ENCODE measurements around the gene KBTBD3.
"Not testable (repeated sequence)": the region's sequence is repeated elsewhere in the genome, so short reads cannot be mapped to it uniquely, and the experiment has no call there.

Gene KBTBD3

GRCh38 chr11:106061954-106062949, 14.9 kb downstream of the KBTBD3 start:
- no peak for DNase-seq (ENCODE audit: low read depth)

- DNase-seq (ENCODE audit: low read depth): no peak
These were observed 15.8 kb downstream of the KBTBD3 start for GRCh38 chr11:106061249-106061784.

GRCh38 chr11:106059617-106060016, 17.5 kb downstream of the KBTBD3 start:
- no peak for DNase-seq (ENCODE audit: low read depth)

DNA sequence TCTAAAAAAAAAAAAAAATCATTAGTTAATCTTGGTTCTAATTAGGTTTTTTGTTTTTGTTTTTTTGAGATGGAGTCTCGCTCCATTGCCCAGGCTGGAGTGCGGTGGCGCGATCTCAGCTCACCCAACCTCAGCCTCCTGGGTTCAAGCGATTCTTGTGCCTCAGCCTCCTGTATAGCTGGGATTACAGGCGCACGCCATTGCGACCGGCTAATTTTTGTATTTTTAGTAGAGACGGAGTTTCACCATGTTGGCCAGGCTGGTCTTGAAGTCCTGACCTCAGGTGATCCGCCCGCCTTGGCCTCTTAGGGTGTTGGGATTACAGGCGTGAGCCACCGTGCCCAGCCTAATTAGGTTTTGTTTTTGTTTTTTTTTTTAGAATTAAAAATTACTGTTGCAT, 18.8 kb downstream of the KBTBD3 start:
- DNase-seq (ENCODE audit: low read depth): not testable (repeated sequence)

DNA sequence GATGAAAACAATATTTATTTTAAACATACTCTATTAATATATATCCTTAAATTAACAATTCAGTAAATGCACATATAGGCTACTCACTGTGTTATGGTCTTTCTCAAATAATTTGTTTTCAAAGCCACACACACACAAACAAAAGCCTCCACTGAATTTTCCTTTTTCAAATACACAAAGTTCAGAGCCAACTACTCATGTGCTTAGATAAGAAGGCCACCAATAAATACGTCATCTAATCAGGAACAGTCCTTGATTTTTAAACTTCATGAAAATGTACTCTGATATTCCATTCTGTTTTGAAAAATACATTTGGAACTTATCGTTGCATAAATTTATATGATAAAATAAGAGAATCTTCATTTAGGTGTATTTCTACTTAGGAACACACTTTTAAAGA, 26.0 kb downstream of the KBTBD3 start:
- DNase-seq (ENCODE audit: low read depth): no peak

GRCh38 chr11:106049727-106050476, 27.2 kb downstream of the KBTBD3 start:
- no peak for DNase-seq (ENCODE audit: low read depth)

DNA sequence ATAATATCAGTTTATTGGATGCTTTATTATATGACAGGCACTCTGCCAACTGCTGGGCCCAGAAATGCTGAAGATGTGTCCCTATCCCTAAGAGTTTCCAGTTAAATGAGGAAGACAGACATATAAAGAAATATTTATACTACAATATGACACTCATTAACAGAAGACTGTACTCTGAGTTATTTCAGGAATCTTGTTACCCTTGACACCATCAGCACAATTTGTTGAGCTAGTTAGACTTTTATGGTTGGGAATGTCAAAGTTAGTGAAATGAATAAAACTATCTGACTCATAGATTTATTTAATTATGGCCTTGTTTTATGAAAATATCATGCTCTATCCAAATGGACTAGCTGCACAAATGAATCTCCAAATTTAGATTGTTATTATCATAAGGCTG, 29.5 kb downstream of the KBTBD3 start:
- no peak for DNase-seq (ENCODE audit: low read depth)

- DNase-seq (ENCODE audit: low read depth): no peak
These were observed 33.6 kb downstream of the KBTBD3 start for GRCh38 chr11:106043540-106043939.

DNA sequence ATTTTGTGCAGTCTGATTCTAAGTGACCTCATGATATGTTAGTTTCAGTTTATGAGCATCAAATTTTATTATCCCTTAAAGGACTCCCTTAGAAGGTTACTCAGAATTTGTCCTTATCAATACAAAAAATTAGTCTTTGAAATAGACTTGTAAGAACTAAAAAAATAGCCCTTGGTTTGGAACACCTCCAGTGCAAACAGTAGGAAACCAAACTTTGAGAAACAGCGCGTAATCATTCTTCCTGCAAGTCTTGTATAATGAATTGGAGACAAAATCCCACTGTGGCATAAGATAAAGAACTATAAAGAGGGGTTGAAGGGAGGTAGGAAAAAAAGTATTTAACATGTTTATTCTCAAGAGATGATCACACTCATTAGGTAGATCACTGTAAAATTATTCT, 44.3 kb downstream of the KBTBD3 start:
- DNase-seq (ENCODE audit: low read depth): no peak

DNA sequence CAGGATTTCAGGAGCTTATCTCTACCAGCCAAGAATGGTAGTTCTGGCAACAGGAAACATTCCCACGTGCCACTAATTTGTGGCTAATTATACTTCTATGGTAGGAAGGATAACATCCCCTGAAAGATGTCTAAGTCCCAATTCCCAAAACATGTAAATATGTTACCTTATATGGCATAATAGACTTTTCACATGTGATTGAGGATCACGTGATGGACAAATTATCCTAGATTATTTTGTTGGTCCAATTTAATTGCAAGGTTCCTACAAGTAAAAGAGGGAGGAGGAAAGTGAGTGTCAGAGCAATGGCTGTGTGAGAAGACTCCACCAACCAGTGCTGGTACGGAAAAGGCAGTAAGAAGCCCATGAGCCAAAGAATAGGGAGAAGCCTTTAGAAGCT, 45.2 kb downstream of the KBTBD3 start:
- no peak for DNase-seq (ENCODE audit: low read depth)

- no peak for DNase-seq (ENCODE audit: low read depth)
These were observed 45.8 kb downstream of the KBTBD3 start for GRCh38 chr11:106031202-106031810.

- no peak for DNase-seq (ENCODE audit: low read depth)
These were observed 46.5 kb downstream of the KBTBD3 start for GRCh38 chr11:106030609-106031008.

DNA sequence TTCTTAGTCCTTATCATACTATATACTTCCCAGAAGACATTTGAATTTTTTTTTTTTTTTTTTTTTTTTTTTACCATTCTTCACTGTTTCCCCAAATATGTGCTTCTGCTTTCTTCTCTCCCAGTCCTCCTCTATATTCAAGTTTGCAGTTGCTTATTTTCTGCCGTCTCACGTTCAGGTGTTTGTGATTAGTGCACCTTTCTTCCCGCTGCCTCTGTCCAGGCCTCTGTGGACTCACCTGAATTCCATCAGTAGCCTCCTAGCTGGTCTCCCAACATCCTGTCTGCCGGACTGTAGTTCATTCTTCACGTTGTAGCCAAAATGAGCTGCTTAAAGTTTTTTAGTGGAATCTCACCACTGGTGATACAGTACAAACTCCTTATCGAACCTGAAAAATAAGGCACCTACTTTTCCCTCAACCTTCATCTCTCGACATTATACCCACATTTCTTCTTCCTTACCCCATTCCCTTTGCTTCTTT, 54.3 kb downstream of the KBTBD3 start:
- DNase-seq (ENCODE audit: low read depth): no peak

DNA sequence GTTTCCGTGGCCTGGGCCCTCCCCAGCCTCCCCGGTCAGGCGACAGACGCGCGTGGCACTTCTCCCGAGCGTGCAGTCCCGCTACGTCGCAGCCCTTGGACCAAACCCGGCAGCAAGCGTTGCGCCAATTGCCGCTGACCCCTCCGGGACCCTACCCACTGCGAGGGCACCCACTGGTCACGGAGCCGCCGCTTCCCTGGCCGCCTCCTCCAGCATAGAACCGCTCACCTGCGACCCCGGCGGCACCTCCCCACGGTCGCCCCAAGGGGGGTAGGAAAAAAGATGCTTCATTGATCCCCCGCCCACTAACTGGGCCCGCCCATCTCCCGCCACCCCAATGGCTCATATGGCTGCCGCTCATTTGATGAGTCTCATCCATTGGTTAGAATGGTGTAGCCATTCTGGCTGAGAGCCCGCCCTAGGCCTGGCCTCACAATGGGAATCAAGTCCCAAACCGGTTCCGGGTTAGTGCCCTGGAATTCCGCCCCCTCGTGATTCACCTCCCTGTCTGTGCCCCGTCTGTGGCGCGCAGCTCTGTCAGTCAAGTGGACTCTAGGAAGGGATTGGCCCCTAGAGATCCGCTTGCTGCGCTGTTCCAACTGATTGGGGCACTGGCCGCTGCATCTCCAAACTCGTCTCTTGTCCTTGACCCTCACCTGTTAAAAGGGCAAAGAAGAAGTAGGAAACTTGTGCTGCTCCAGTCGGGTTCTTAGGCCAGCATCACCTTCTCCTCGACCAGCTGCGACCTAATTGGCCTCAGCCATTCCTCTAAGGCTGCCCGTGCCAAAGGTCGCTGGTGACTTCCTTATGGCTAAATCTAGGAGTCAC, 55.0 kb downstream of the KBTBD3 start, which contains the start of gene MSANTD4:
Gene MSANTD4, minus strand, starts transcription at position 274 of the 828 bp plus-strand sequence. CDS start 11,323 bp downstream, outside the sequence.
- DNase-seq (ENCODE audit: low read depth): peak; percentile 93

- DNase-seq (ENCODE audit: low read depth): no peak
These were observed 55.8 kb downstream of the KBTBD3 start for GRCh38 chr11:106021181-106021966.

GRCh38 chr11:106017093-106017492, 60.1 kb downstream of the KBTBD3 start:
- DNase-seq (ENCODE audit: low read depth): no peak

- DNase-seq (ENCODE audit: low read depth): no peak
These were observed 62.1 kb downstream of the KBTBD3 start for GRCh38 chr11:106015066-106015465.

GRCh38 chr11:106014620-106015019, 62.5 kb downstream of the KBTBD3 start:
- no peak for DNase-seq (ENCODE audit: low read depth)

- DNase-seq (ENCODE audit: low read depth): no peak
These were observed 63.1 kb downstream of the KBTBD3 start for GRCh38 chr11:106014035-106014434.

GRCh38 chr11:106012744-106013143, 64.4 kb downstream of the KBTBD3 start:
- DNase-seq (ENCODE audit: low read depth): no peak

Measured in T follicular helper cell (primary cell).